ENCODE data around the gene MFN1. TPM values are rescaled to one million over a fixed set of nuclear protein-coding genes. Genes with fewer than 3 reads are reported as not detected.

MFN1 gene
- total RNA-seq, 1 experiment from 2014 or later: 50.1 TPM

DNA sequence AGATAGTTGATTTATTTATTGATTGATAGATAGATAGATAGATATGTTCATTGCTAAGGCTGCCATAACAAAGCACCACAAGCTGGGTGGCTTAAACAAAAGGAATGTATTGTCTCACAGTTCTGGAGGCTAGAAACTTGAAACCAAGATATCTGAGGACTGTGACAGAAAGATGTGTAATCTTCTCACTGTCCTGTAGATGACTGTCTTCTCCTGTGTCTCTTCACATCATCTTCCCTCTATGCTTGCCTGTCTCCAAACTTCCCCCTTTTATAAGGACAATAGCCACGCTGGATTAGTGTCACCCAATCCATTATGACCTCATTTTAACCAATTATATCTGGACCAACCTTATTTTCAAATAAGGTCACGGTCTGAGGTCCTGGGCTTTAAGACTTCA, 62.8 kb downstream of the MFN1 start:
- no peaks in the 10 kb centered on the region for H3K27me3 Mint-ChIP-seq (ENCODE audit: insufficient read depth, unreplicated experiment)
- POLR2A ChIA-PET: no interaction called here
- peaks cover 39% of the 10 kb centered on the region for H3K36me3 Mint-ChIP-seq (ENCODE audit: insufficient read depth, unreplicated experiment)
- H3K4me1 Mint-ChIP-seq (ENCODE audit: insufficient read depth, unreplicated experiment): no peaks in the 10 kb centered on the region
- TF ChIP-seq, protein P1, sequence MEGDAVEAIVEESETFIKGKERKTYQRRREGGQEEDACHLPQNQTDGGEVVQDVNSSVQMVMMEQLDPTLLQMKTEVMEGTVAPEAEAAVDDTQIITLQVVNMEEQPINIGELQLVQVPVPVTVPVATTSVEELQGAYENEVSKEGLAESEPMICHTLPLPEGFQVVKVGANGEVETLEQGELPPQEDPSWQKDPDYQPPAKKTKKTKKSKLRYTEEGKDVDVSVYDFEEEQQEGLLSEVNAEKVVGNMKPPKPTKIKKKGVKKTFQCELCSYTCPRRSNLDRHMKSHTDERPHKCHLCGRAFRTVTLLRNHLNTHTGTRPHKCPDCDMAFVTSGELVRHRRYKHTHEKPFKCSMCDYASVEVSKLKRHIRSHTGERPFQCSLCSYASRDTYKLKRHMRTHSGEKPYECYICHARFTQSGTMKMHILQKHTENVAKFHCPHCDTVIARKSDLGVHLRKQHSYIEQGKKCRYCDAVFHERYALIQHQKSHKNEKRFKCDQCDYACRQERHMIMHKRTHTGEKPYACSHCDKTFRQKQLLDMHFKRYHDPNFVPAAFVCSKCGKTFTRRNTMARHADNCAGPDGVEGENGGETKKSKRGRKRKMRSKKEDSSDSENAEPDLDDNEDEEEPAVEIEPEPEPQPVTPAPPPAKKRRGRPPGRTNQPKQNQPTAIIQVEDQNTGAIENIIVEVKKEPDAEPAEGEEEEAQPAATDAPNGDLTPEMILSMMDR (IDR thresholded peaks at IDR 0.05; ENCODE audit: unreplicated experiment): no peak
- intact Hi-C loops (cut with micrococcal nuclease): no loop called here
- BruUV-seq (replicated peaks): no TSS peak
- no peak overlapping the region for H3K4me3 Mint-ChIP-seq (ENCODE audit: unreplicated experiment)
- peak overlapping the region; percentile 27 for H3K27ac Mint-ChIP-seq (ENCODE audit: low read depth, unreplicated experiment)
- CTCF ChIA-PET: interaction anchor here (0.6 to 1.0 kb wide), 2 partner anchors 37 to 151 kb away, joined by 3 read pairs; no protein-coding TSS in a partner anchor
- DNase-seq (ENCODE audit: unreplicated experiment): no peak
- H3K9me3 Mint-ChIP-seq (ENCODE audit: unreplicated experiment): no peaks in the 10 kb centered on the region

DNA sequence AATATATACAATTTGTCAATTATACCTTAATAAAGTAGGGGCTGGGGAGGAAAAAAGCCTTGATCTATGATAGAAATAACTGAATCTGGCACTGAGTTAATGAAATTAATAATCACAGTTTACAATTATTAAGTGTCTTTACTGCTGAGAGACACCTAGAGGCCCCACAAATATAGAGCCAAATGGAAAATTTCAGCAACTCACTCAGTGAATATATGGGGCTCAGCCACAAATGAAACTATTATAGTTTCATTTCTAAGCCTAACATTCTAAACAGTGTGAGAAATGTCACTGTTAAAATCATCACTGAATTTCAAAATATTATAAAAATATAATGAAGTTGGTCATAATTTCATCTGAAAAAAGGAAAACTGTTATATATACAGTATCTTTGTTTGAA, 63.5 kb downstream of the MFN1 start:
- no peaks in the 10 kb centered on the region for H3K9me3 Mint-ChIP-seq (ENCODE audit: unreplicated experiment)
- no peak for DNase-seq (ENCODE audit: unreplicated experiment)
- TF ChIP-seq, protein P1 (IDR thresholded peaks at IDR 0.05; ENCODE audit: unreplicated experiment): no peak
- no peak overlapping the region for H3K4me3 Mint-ChIP-seq (ENCODE audit: unreplicated experiment)
- POLR2A ChIA-PET: no interaction called here
- no peaks in the 10 kb centered on the region for H3K4me1 Mint-ChIP-seq (ENCODE audit: insufficient read depth, unreplicated experiment)
- no TSS peak for BruUV-seq (replicated peaks)
- H3K27ac Mint-ChIP-seq (ENCODE audit: low read depth, unreplicated experiment): no peak overlapping the region
- no peaks in the 10 kb centered on the region for H3K27me3 Mint-ChIP-seq (ENCODE audit: insufficient read depth, unreplicated experiment)
- H3K36me3 Mint-ChIP-seq (ENCODE audit: insufficient read depth, unreplicated experiment): peaks cover 37% of the 10 kb centered on the region
- CTCF ChIA-PET: interaction anchor here (0.9 kb wide), 1 partner anchor 147 kb away, joined by 5 read pairs; no protein-coding TSS in a partner anchor
- intact Hi-C loops (cut with micrococcal nuclease): no loop called here

DNA sequence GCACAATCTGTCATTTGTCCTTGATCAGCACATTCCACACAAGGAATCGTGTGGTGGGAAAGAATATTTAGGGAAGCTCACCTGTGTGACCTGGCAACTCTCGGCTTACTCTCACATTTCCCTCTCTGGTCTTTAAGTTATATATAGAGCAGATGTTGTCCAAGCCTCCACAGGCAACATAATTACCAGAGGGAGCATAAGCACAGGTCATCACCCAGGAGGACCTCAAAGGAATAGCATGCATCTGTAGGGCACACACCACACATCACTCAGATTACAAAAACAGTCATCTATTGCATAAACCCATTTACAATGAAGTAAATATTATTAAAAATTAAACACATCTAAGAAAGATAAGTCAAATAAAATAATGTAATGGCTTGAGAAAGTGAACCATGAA, 67.3 kb downstream of the MFN1 start:
- no peak for DNase-seq (ENCODE audit: unreplicated experiment)
- Mint-ChIP-seq H3K27ac (ENCODE audit: low read depth, unreplicated experiment) (no peak overlapping the region), H3K9me3 (ENCODE audit: unreplicated experiment) (no peaks in the 10 kb centered on the region), H3K4me1 (ENCODE audit: insufficient read depth, unreplicated experiment) (no peaks in the 10 kb centered on the region), H3K36me3 (ENCODE audit: insufficient read depth, unreplicated experiment) (peaks cover 38% of the 10 kb centered on the region), H3K27me3 (ENCODE audit: insufficient read depth, unreplicated experiment) (no peaks in the 10 kb centered on the region), H3K4me3 (ENCODE audit: unreplicated experiment) (no peak overlapping the region)
- no TSS peak for BruUV-seq (replicated peaks)
- TF ChIP-seq, protein P1 (IDR thresholded peaks at IDR 0.05; ENCODE audit: unreplicated experiment): no peak
- ChIA-PET CTCF (no interaction called here), POLR2A (no interaction called here)
- intact Hi-C loops (cut with micrococcal nuclease): no loop called here

DNA sequence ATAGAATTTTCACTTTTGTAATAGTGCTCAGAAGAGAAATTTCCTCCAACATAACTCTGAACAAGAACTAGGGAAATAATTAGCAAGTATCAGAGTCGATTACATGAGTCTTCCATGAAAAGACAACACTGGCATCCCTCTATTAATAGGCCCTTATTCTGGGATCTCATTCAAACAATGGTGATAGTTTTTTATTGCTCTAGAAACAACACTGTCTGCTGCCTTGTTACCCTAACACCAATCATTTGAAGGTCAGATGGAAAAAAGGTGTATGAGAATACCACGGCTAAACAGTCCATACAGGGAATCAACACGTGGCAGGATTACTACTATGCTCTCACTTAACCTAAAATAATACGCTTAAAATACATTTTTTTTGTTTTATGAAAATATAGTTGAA, 67.9 kb downstream of the MFN1 start:
- DNase-seq (ENCODE audit: unreplicated experiment): no peak
- Mint-ChIP-seq H3K4me3 (ENCODE audit: unreplicated experiment) (no peak overlapping the region), H3K4me1 (ENCODE audit: insufficient read depth, unreplicated experiment) (no peaks in the 10 kb centered on the region), H3K27me3 (ENCODE audit: insufficient read depth, unreplicated experiment) (no peaks in the 10 kb centered on the region), H3K27ac (ENCODE audit: low read depth, unreplicated experiment) (no peak overlapping the region), H3K9me3 (ENCODE audit: unreplicated experiment) (no peaks in the 10 kb centered on the region), H3K36me3 (ENCODE audit: insufficient read depth, unreplicated experiment) (peaks cover 36% of the 10 kb centered on the region)
- TF ChIP-seq, protein P1 (IDR thresholded peaks at IDR 0.05; ENCODE audit: unreplicated experiment): no peak
- BruUV-seq (replicated peaks): no TSS peak
- intact Hi-C loops (cut with micrococcal nuclease): no loop called here
- ChIA-PET POLR2A (no interaction called here), CTCF (no interaction called here)
